Heart left ventricle (tissue), 16 donors: ENCODE results near the gene TRIM38. TPM values are rescaled to one million over a fixed set of nuclear protein-coding genes. Genes with fewer than 3 reads are reported as not detected.

Experiments
- ATAC-seq, 4 donors: fragments of 200-7000 bp; cut with Tn5 transposase; one replicate each; pipeline ENCODE4 v1.9.1; 2020 to 2022; ENCODE audit warnings: moderate library complexity in 4 of 4, mild to moderate bottlenecking in 3 of 4, moderate number of reproducible peaks in 1 of 4
- DNase-seq, 5 donors: peaks; one replicate each; pipeline ENCODE4 v3.0.0-alpha.2; 2020
- H3K27ac ChIP-seq, 12 donors: fragments of 200-600 bp; sonication (generic) in 4 of 12; one replicate each; pipeline versions ENCODE4 v1.5.0 to v1.8.0; 2016 to 2022; ENCODE audit warnings: mild to moderate bottlenecking in 2 of 12
- H3K27me3 ChIP-seq, 9 donors: fragments of 200-600 bp; sonication (generic) in 2 of 9; one replicate each; pipeline versions ENCODE4 v1.5.1 to v1.8.0; 2016 to 2022; ENCODE audit warnings: mild to moderate bottlenecking in 3 of 9
- H3K36me3 ChIP-seq, 9 donors: fragments of 200-600 bp; sonication (generic) in 2 of 9; one replicate each; pipeline versions ENCODE4 v1.5.0 to v1.8.0; 2018 to 2022; ENCODE audit warnings: mild to moderate bottlenecking in 2 of 9
- H3K4me1 ChIP-seq, 12 donors: fragments of 200-600 bp; sonication (generic) in 4 of 12; one replicate each; pipeline versions ENCODE4 v1.5.0 to v1.8.0; 2016 to 2022; ENCODE audit warnings: mild to moderate bottlenecking in 3 of 12
- H3K4me3 ChIP-seq, 12 donors: fragments of 200-600 bp; sonication (generic) in 4 of 12; one replicate each; pipeline versions ENCODE4 v1.5.0 to v1.8.0; 2017 to 2022; ENCODE audit warnings: mild to moderate bottlenecking in 9 of 12, moderate library complexity in 4 of 12
- H3K9me3 ChIP-seq, 12 donors: fragments of 200-600 bp; sonication (generic) in 4 of 12; one replicate each; pipeline versions ENCODE4 v1.5.0 to v1.8.0; 2016 to 2022; ENCODE audit warnings: mild to moderate bottlenecking in 1 of 12
- CTCF ChIP-seq, 12 donors: fragments of 200-600 bp; sonication (generic) in 4 of 12; IDR thresholded peaks; one replicate each; pipeline versions ENCODE4 v1.5.0 to v1.8.0; 2018 to 2022; ENCODE audit warnings: antibody characterized with exemption in 12 of 12, mild to moderate bottlenecking in 5 of 12
- POLR2A ChIP-seq, 2 donors: fragments of 450-650 bp; IDR thresholded peaks; one replicate each; pipeline ENCODE4 v1.6.1; 2017; ENCODE audit warnings: antibody characterized with exemption in 2 of 2, mild to moderate bottlenecking in 2 of 2, moderate library complexity in 2 of 2
- WGBS, 4 donors: extraction: QIAGEN DNeasy Blood & Tissue Kit in 2 of 4; methylation state at CpG; one replicate each; pipeline versions ENCODE4 v1.1.5 to v1.1.7; 2013 to 2018; 5-methylcytosine and 5-hydroxymethylcytosine counted together
- intact Hi-C, 10 donors: fragments of 100-400 bp; cut with DNase I; formaldehyde crosslinking; loops; one replicate each; pipeline versions ENCODE4 v1.11.1 to v1.14.2; 2022
- polyA plus RNA-seq, 2 donors: library from polyadenylated mRNA; stranded (reverse); fragments of 200-250 nt; gene quantifications; one replicate each; pipeline ENCODE4 v1.2.3, GENCODE V29; 2013
- total RNA-seq, 9 donors: library from RNA; depleted of rRNA in 2 of 9; stranded (reverse); fragments of >200 nt in 2 of 9; fragmentation: NEBNext Ultra II Directional in 3 of 9; extraction: Animal tissue kit (Norgen Biotek cat#: 25700) in 3 of 9; gene quantifications; one replicate each; pipeline versions ENCODE4 v1.1.0 to v1.2.4, GENCODE V29; 2016 to 2023
- donor health status: ischemic (EF 13 %, LVEDD 7.1; RV severe dilation, severe dysfunction).
- donor health status: healthy with polysubstance abuse.
- donor health status: DM: no; HTN: yes; CAD: no.
- donor health status: DM: no; HTN: no; CAD: no.
- donor health status: ischemic (EF 25% LVEDD 6.9; RV normal size, moderate dysfunction).
- donor health status: ischemic (EF 25% LVEDD 5.7; RV mildly dilated, moderate dysfunction).
- donor health status: healthy.
- donor health status: DM: yes; HTN: yes; CAD: no.
- donor health status: ischemic (EF 35%, LVEDD 5.7; RV mildly dilated, moderate dysfunction).
- donor health status: nonischemic (EF 11% LVEDD 7.7; RV severe dilation, severe dysfunction).
- donor health status: DM: yes; HTN: yes; CAD: no.
- donor health status: PGD.
- donor health status: ischemic (EF 29% LVEDD 5.4; RV normal size, mild dysfunction).
- donor health status: nonischemic (EF 23%, LVEDD 6.1; RV moderate dilation, normal function).

Gene TRIM38
- total and polyA plus RNA-seq, 11 donors, result 1.5 to 8.4 (median 2.3) TPM

- Histone ChIP-seq H3K4me3 (peak overlapping the region; percentile 40 to 78 (median 67)), H3K27ac (peak overlapping the region; percentile 94 to 99 (median 97)), H3K4me1 (peaks cover 0 to 43% (median 17%) of the 10 kb centered on the region in 12 donors), H3K9me3 (no peaks in the 10 kb centered on the region), H3K36me3 (no peaks in the 10 kb centered on the region), H3K27me3 (no peaks in the 10 kb centered on the region)
- no peak for TF ChIP-seq POLR2A (IDR thresholded peaks at IDR 0.05)
- TF ChIP-seq CTCF (IDR thresholded peaks at IDR 0.05), result peak in 1 of 12 donors; percentile 2
- peak; percentile 46 to 69 (median 51) for DNase-seq
- intact Hi-C loops, result loop anchor here in 6 of 10 donors (2.0 to 10.0 kb wide), 11 partner anchors 28 to 1814 kb away; partner anchors contain the start of genes HMGN4 (in 1 of the 6) and ZNF184 (in 1 of the 6)
- WGBS, 4 donors, result 0 to 1% (median 0%) methylated on average over 23 of the region's 23 CpGs
- ATAC-seq, result peak in 3 of 4 donors; percentile 1 to 8 (median 2)
Measured at GRCh38 chr6:26021001-26021349, 58.4 kb downstream of the TRIM38 start.

- intact Hi-C loops, result loop anchor here in 6 of 10 donors (2.0 to 10.0 kb wide), 11 partner anchors 29 to 1813 kb away; partner anchors contain the start of genes HMGN4 (in 1 of the 6) and ZNF184 (in 1 of the 6)
- H3K4me3 ChIP-seq, result peak overlapping the region; percentile 40 to 78 (median 67)
- DNase-seq (peak; percentile 94 to 95 (median 95)), ATAC-seq (peak; percentile 79 to 87 (median 82))
- TF ChIP-seq POLR2A (IDR thresholded peaks at IDR 0.05) (peak in 1 of 2 donors; percentile 47), CTCF (IDR thresholded peaks at IDR 0.05) (no peak)
- H3K9me3 ChIP-seq, result no peaks in the 10 kb centered on the region
- H3K36me3 ChIP-seq, result no peaks in the 10 kb centered on the region
- no peaks in the 10 kb centered on the region for H3K27me3 ChIP-seq
- WGBS, 4 donors, result 0 to 1% (median 0%) methylated on average over 39 of the region's 39 CpGs
- H3K27ac ChIP-seq, result peak overlapping the region; percentile 94 to 99 (median 97)
- peaks cover 0 to 48% (median 20%) of the 10 kb centered on the region in 12 donors for H3K4me1 ChIP-seq
Measured at GRCh38 chr6:26021350-26022131, 58.9 kb downstream of the TRIM38 start.

- H3K27ac ChIP-seq, result peak overlapping the region; percentile 94 to 99 (median 97)
- peak overlapping the region; percentile 40 to 78 (median 67) for H3K4me3 ChIP-seq
- intact Hi-C loops, result loop anchor here in 6 of 10 donors (5.0 to 10.0 kb wide), 9 partner anchors 175 to 1813 kb away; partner anchors contain the start of genes HMGN4 (in 1 of the 6) and ZNF184 (in 1 of the 6)
- H3K9me3 ChIP-seq, result no peaks in the 10 kb centered on the region
- H3K4me1 ChIP-seq, result peaks cover 0 to 44% (median 21%) of the 10 kb centered on the region in 12 donors
- peak in 3 of 4 donors; percentile 14 to 40 (median 28) for ATAC-seq
- no peaks in the 10 kb centered on the region for H3K27me3 ChIP-seq
- WGBS, 4 donors, result 1 to 2% (median 1%) methylated on average over 5 of the region's 5 CpGs
- H3K36me3 ChIP-seq, result no peaks in the 10 kb centered on the region
- peak in 4 of 5 donors; percentile 56 to 76 (median 66) for DNase-seq
- TF ChIP-seq CTCF (IDR thresholded peaks at IDR 0.05), result no peak
- no peak for TF ChIP-seq POLR2A (IDR thresholded peaks at IDR 0.05)
Measured at GRCh38 chr6:26022132-26022472, 59.5 kb downstream of the TRIM38 start.

- WGBS, 4 donors, result 37 to 66% (median 44%) methylated on average over 1 of the region's 1 CpG
- no peaks in the 10 kb centered on the region for H3K27me3 ChIP-seq
- peak overlapping the region in 1 of 12 donors; percentile 74 for H3K4me3 ChIP-seq
- peaks cover 0 to 42% (median 21%) of the 10 kb centered on the region in 12 donors for H3K4me1 ChIP-seq
- TF ChIP-seq POLR2A (IDR thresholded peaks at IDR 0.05) (no peak), CTCF (IDR thresholded peaks at IDR 0.05) (no peak)
- DNase-seq, result no peak
- intact Hi-C loops, result loop anchor here in 6 of 10 donors (5.0 to 10.0 kb wide), 9 partner anchors 175 to 1812 kb away; partner anchors contain the start of genes HMGN4 (in 1 of the 6) and ZNF184 (in 1 of the 6)
- H3K36me3 ChIP-seq, result no peaks in the 10 kb centered on the region
- H3K9me3 ChIP-seq, result no peaks in the 10 kb centered on the region
- H3K27ac ChIP-seq, result peak overlapping the region in 6 of 12 donors; percentile 94 to 99 (median 98)
- no peak for ATAC-seq
Measured at GRCh38 chr6:26022737-26023136, 60.1 kb downstream of the TRIM38 start.
